Measurements from ENCODE around the gene LRP1B.

DNA sequence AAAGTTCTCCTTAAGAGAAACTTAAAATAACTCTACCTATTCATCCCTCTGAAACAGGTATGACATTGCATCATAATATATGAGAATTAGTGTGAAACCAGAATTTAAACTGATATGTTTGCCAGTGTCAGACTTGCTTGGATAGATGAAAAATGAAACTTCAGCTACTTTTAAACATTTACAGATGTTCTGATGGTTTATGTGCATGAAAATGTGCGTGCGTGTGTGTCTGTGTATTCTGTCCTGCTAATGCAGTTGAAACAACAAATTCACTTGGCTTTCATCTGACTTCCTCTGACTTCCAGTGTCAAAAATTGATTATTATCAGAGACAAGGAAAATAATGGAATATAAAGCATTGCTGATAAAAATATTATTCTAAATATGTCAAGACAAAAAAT lies 719.4 kb downstream of the LRP1B start:
- TF ChIP-seq, protein P1, sequence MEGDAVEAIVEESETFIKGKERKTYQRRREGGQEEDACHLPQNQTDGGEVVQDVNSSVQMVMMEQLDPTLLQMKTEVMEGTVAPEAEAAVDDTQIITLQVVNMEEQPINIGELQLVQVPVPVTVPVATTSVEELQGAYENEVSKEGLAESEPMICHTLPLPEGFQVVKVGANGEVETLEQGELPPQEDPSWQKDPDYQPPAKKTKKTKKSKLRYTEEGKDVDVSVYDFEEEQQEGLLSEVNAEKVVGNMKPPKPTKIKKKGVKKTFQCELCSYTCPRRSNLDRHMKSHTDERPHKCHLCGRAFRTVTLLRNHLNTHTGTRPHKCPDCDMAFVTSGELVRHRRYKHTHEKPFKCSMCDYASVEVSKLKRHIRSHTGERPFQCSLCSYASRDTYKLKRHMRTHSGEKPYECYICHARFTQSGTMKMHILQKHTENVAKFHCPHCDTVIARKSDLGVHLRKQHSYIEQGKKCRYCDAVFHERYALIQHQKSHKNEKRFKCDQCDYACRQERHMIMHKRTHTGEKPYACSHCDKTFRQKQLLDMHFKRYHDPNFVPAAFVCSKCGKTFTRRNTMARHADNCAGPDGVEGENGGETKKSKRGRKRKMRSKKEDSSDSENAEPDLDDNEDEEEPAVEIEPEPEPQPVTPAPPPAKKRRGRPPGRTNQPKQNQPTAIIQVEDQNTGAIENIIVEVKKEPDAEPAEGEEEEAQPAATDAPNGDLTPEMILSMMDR (IDR thresholded peaks at IDR 0.05): no peak
- TF ChIP-seq POLR2AphosphoS5 (IDR thresholded peaks at IDR 0.05): no peak

Data from esophagus muscularis mucosa (tissue), 3 donors.